Activated CD8-positive, alpha-beta T cell treated with anti-CD3 and anti-CD28 coated beads for 36 hours (primary cell): ENCODE results near the gene ATG10. TPM values are rescaled to one million over a fixed set of nuclear protein-coding genes. Genes with fewer than 3 reads are reported as not detected.

Experiments
- ATAC-seq: fragments of 200-7000 bp; cut with Tn5 transposase; one replicate; pipeline ENCODE4 v1.10.0; 2021; ENCODE audit warnings: mild to moderate bottlenecking, moderate library complexity
- CTCF ChIA-PET: fragments of 350-600 bp; sonication (Branson Sonifier 250); formaldehyde crosslinking; loops from one replicate; lab custom pipeline; 2021; ENCODE audit warnings: antibody characterized with exemption; lab: Charles Lee
- POLR2A ChIA-PET: fragments of 350-600 bp; sonication (Branson Sonifier 250); formaldehyde crosslinking; loops from one replicate; lab custom pipeline; 2021; ENCODE audit warnings: antibody characterized with exemption; lab: Charles Lee
- DNase-seq: peaks from one replicate; pipeline ENCODE4 v3.0.0-alpha.2; 2020
- H3K27ac Mint-ChIP-seq: one replicate; pipeline ENCODE4 v1.8.0; 2021; ENCODE audit warnings: mild to moderate bottlenecking, mixed read lengths
- H3K27me3 Mint-ChIP-seq: one replicate; pipeline ENCODE4 v1.8.0; 2021; ENCODE audit warnings: mixed read lengths
- H3K36me3 Mint-ChIP-seq: one replicate; pipeline ENCODE4 v1.8.0; 2021; ENCODE audit warnings: low read depth, mixed read lengths
- H3K4me1 Mint-ChIP-seq: one replicate; pipeline ENCODE4 v1.8.0; 2021; ENCODE audit warnings: low read depth, mixed read lengths
- H3K4me3 Mint-ChIP-seq: one replicate; pipeline ENCODE4 v1.8.0; 2021; ENCODE audit warnings: mild to moderate bottlenecking, moderate library complexity, mixed read lengths
- H3K9me3 Mint-ChIP-seq: one replicate; pipeline ENCODE4 v1.8.0; 2021; ENCODE audit warnings: mixed read lengths
- intact Hi-C: fragments of 100-400 bp; cut with micrococcal nuclease; formaldehyde crosslinking; loops from one replicate; pipeline ENCODE4 v1.10.0; 2022
- total RNA-seq, 2 experiments: library from RNA; stranded (reverse); gene quantifications; one replicate each; pipeline ENCODE4 v1.2.3, GENCODE V29; 2021
- TF ChIP-seq, protein P1 (sequence below): fragments of 200-600 bp; IDR thresholded peaks from one replicate; pipeline ENCODE4 v1.8.0; 2022; ENCODE audit warnings: antibody characterized with exemption, mild to moderate bottlenecking

ATG10 gene
- total RNA-seq, 2 experiments from 2014 or later = 7.5 to 12.0 TPM

- intact Hi-C loops = no loop called here
- POLR2A ChIA-PET = interaction anchor here (0.7 kb wide), 1 partner anchor 105 kb away, joined by 3 read pairs; no protein-coding TSS in a partner anchor
Observed at GRCh38 chr5:81969226-81969625, 2.6 kb upstream of the ATG10 start.

DNA sequence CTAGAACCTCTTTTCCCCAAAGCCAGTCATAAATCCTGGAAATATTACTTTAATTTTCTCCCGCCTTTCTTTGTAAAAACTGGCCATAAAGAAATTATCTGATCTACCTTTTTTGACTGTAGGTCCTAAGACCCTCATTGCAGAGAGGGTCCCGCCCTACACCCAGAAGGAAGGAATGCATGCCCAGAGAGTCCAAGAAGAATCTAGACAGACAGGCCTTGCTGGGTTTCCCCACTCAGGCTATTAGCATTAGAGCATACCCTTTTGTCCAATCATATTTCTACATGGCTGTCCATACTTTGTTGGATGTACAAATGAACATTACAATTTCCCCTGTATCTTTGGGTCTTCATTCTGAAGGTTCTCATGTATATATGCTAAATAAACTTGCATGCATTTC lies 1.9 kb upstream of the ATG10 start:
- Mint-ChIP-seq H3K27me3 (no peaks in the 10 kb centered on the region), H3K36me3 (peaks cover 5% of the 10 kb centered on the region), H3K4me1 (peaks cover 21% of the 10 kb centered on the region), H3K9me3 (no peaks in the 10 kb centered on the region), H3K4me3 (no peak overlapping the region), H3K27ac (no peak overlapping the region)
- POLR2A ChIA-PET = no interaction called here
- TF ChIP-seq, protein P1, sequence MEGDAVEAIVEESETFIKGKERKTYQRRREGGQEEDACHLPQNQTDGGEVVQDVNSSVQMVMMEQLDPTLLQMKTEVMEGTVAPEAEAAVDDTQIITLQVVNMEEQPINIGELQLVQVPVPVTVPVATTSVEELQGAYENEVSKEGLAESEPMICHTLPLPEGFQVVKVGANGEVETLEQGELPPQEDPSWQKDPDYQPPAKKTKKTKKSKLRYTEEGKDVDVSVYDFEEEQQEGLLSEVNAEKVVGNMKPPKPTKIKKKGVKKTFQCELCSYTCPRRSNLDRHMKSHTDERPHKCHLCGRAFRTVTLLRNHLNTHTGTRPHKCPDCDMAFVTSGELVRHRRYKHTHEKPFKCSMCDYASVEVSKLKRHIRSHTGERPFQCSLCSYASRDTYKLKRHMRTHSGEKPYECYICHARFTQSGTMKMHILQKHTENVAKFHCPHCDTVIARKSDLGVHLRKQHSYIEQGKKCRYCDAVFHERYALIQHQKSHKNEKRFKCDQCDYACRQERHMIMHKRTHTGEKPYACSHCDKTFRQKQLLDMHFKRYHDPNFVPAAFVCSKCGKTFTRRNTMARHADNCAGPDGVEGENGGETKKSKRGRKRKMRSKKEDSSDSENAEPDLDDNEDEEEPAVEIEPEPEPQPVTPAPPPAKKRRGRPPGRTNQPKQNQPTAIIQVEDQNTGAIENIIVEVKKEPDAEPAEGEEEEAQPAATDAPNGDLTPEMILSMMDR = no peak
- no peak for DNase-seq
- intact Hi-C loops = loop anchor here (5.0 to 10.0 kb wide), 2 partner anchors 118 to 545 kb away; no protein-coding TSS in a partner anchor
- no peak for ATAC-seq
- CTCF ChIA-PET = no interaction called here

More at GRCh38 chr5:81969226-81969625, 2.6 kb upstream of the ATG10 start:
- peaks cover 2% of the 10 kb centered on the region for H3K36me3 Mint-ChIP-seq
- H3K9me3 Mint-ChIP-seq = no peaks in the 10 kb centered on the region
- CTCF ChIA-PET = interaction anchor here (1.0 kb wide), 1 partner anchor 118 kb away, joined by 3 read pairs; no protein-coding TSS in a partner anchor
- DNase-seq (no peak), ATAC-seq (no peak)
- H3K27me3 Mint-ChIP-seq = no peaks in the 10 kb centered on the region
- no peak overlapping the region for H3K27ac Mint-ChIP-seq
- TF ChIP-seq, protein P1 = no peak
- H3K4me3 Mint-ChIP-seq = no peak overlapping the region
- H3K4me1 Mint-ChIP-seq = peaks cover 17% of the 10 kb centered on the region

GRCh38 chr5:81971111-81971711 lies 612 bp upstream of the ATG10 start:
- intact Hi-C loops = loop anchor here (5.0 to 10.0 kb wide), 2 partner anchors 119 to 546 kb away; no protein-coding TSS in a partner anchor
- peaks cover 21% of the 10 kb centered on the region for H3K4me1 Mint-ChIP-seq
- H3K9me3 Mint-ChIP-seq = no peaks in the 10 kb centered on the region
- peak overlapping the region; percentile 90 for H3K4me3 Mint-ChIP-seq
- peak; percentile 25 for DNase-seq
- ChIA-PET CTCF (interaction anchor here (1.2 kb wide), 1 partner anchor 194 kb away, joined by 3 read pairs; no protein-coding TSS in a partner anchor), POLR2A (interaction anchor here (0.8 kb wide), 3 partner anchors 120 to 221 kb away, joined by 3 read pairs; no protein-coding TSS in a partner anchor)
- ATAC-seq = peak; percentile 18
- H3K27ac Mint-ChIP-seq = peak overlapping the region; percentile 95
- H3K27me3 Mint-ChIP-seq = no peaks in the 10 kb centered on the region
- H3K36me3 Mint-ChIP-seq = peaks cover 5% of the 10 kb centered on the region
- TF ChIP-seq, protein P1 = no peak

GRCh38 chr5:81972492-81972783 lies 615 bp downstream of the ATG10 start:
- Mint-ChIP-seq H3K4me1 (peaks cover 23% of the 10 kb centered on the region), H3K9me3 (no peaks in the 10 kb centered on the region), H3K27ac (peak overlapping the region; percentile 72), H3K27me3 (no peaks in the 10 kb centered on the region), H3K36me3 (peaks cover 13% of the 10 kb centered on the region), H3K4me3 (peak overlapping the region; percentile 78)
- ChIA-PET CTCF (no interaction called here), POLR2A (interaction anchor here (1.0 kb wide), 1 partner anchor 305 kb away, joined by 5 read pairs; the partner anchor contains the start of gene RPS23)
- DNase-seq = no peak
- TF ChIP-seq, protein P1 = no peak
- intact Hi-C loops = loop anchor here (5.0 to 10.0 kb wide), 2 partner anchors 120 to 548 kb away; no protein-coding TSS in a partner anchor
- peak; percentile 50 for ATAC-seq

GRCh38 chr5:81980160-81980559 lies 8.3 kb downstream of the ATG10 start:
- ATAC-seq (no peak), DNase-seq (no peak)
- CTCF ChIA-PET = no interaction called here
- Mint-ChIP-seq H3K4me1 (peaks cover 2% of the 10 kb centered on the region), H3K27ac (no peak overlapping the region), H3K36me3 (peaks cover 32% of the 10 kb centered on the region), H3K27me3 (no peaks in the 10 kb centered on the region), H3K4me3 (no peak overlapping the region), H3K9me3 (no peaks in the 10 kb centered on the region)
- POLR2A ChIA-PET = interaction anchor here (0.9 to 1.0 kb wide), 2 partner anchors 14 to 128 kb away, joined by 3 read pairs; no protein-coding TSS in a partner anchor
- TF ChIP-seq, protein P1 = no peak
- intact Hi-C loops = no loop called here
